Measurements from ENCODE around the gene CASP10. TPM values are rescaled to one million over a fixed set of nuclear protein-coding genes. Genes with fewer than 3 reads are reported as not detected.

Gene CASP10
- total and polyA plus RNA-seq, 2 experiments from 2014 or later: 1.6 to 11.0 TPM

DNA sequence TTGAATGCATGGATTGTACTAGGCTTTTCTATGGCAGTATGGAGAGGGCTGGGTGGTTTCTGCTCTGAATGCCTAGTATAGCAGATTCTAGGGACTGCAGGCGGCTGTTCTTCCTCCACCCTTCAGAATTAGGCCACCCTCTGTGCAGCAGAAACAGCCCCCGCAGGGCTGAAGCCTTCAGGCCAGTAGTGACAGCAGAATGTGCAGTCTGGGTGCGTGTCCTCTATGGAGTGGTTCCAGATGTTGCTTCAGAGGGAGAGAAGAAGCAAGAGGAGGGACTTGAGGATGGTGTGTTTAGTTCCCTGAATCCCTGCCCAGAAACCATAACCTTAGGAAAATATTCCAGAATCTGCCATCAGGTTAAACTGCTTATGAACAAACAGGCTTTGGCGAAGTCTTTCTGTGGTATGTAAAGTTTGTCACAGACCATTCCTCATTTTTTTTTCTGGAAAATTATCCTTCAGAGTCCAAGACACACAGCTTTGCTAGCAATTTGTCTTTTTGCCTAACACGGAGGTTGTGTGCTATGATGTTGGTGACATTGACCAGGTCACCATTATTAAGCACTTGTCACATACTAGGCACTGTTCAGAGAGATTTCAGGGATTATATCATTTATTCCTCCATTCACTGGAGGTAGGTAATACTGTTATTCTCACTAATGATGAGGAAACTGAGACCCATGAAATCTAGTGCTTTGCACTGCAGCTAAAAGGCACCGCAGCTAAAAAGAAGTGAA, 21.1 kb downstream of the CASP10 start:
- WGBS (ENCODE audit: low lambda C conversion rate, missing lambda C conversion rate): 68% methylated on average over 6 of the region's 6 CpGs
- DNase-seq (ENCODE audit: low spot score): no peak
- H3K4me2 ChIP-seq: peak overlapping the region; percentile 14

DNA sequence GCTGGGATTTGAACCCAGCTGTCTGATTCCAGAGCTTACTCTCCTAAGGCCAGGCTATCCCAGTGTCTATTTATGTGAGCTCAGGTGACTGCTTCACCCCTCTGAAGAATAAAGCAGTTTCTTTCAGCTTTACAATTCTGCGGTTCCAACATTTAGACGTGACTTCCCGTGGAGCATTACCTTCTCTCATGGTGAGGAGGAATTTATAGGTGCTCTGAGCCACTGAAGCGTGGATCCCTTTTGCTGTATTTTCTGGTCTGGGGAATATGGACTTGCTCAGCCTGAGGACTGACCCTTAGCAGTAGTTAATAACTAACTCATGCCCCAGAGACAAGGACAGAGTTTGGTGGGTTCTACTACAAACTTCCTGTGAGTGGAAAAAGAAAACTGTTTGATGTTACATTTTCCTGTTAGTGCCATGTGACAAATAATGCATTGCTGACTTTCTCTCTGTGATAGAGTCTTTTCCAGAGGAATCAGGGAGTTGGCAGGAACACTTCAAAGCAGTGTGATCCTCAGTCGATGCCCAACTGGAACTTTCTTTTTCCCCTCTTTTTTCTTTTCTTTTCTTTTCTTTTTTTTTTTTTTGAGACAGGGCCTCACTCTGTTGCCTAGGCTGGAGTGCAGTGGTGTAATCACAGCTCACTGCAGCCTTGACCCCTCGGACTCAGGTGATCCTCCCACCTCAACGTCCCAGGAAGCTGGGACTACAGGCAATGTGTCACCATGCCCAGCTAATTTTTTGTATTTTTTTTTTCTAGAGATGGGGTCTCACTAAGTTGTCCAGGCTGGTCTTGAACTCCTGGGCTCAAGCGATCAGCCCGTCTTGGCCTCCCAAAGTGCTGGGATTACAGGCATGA, 21.9 kb downstream of the CASP10 start:
- peaks cover 7% of the 10 kb centered on the region for H3K4me1 ChIP-seq (ENCODE audit: insufficient read depth)
- WGBS (ENCODE audit: low lambda C conversion rate, missing lambda C conversion rate): 81% methylated on average over 9 of the region's 9 CpGs
- H3K36me3 ChIP-seq (replicated peaks; ENCODE audit: insufficient read depth, low read depth): no peaks in the 10 kb centered on the region
- H3K79me2 ChIP-seq: no peaks in the 10 kb centered on the region
- peak overlapping the region; percentile 14 for H3K4me2 ChIP-seq
- H2AFZ ChIP-seq: no peak overlapping the region
- peak overlapping the region; percentile 64 for H3K27ac ChIP-seq
- no peaks in the 10 kb centered on the region for H4K20me1 ChIP-seq (ENCODE audit: insufficient read depth, poor library complexity, severe bottlenecking)
- H3K9me2 ChIP-seq (replicated peaks; ENCODE audit: insufficient read depth): no peaks in the 10 kb centered on the region
- no peak for TF ChIP-seq EZH2phosphoT487 (IDR thresholded peaks at IDR 0.05; ENCODE audit: low read depth, severe bottlenecking, unreplicated experiment)
- TF ChIP-seq CTCF (IDR thresholded peaks at IDR 0.05; ENCODE audit: poor library complexity): no peak
- no peak for TF ChIP-seq EZH2 (IDR thresholded peaks at IDR 0.05; ENCODE audit: borderline replicate concordance)
- no peak overlapping the region for H3K4me3 ChIP-seq
- no peak for DNase-seq (ENCODE audit: low spot score)
- H3K27me3 ChIP-seq: no peaks in the 10 kb centered on the region
- no peaks in the 10 kb centered on the region for H3K9me3 ChIP-seq (ENCODE audit: low read depth)

More for the DNA sequence above, 21.1 kb downstream of the CASP10 start:
- H3K79me2 ChIP-seq: no peaks in the 10 kb centered on the region
- H3K4me1 ChIP-seq (ENCODE audit: insufficient read depth): peaks cover 7% of the 10 kb centered on the region
- H2AFZ ChIP-seq: no peak overlapping the region
- no peak overlapping the region for H3K4me3 ChIP-seq
- no peaks in the 10 kb centered on the region for H3K36me3 ChIP-seq (replicated peaks; ENCODE audit: insufficient read depth, low read depth)
- no peaks in the 10 kb centered on the region for H3K27me3 ChIP-seq
- peak overlapping the region; percentile 64 for H3K27ac ChIP-seq
- H3K9me2 ChIP-seq (replicated peaks; ENCODE audit: insufficient read depth): no peaks in the 10 kb centered on the region
- H3K9me3 ChIP-seq (ENCODE audit: low read depth): no peaks in the 10 kb centered on the region
- TF ChIP-seq EZH2 (IDR thresholded peaks at IDR 0.05; ENCODE audit: borderline replicate concordance) (no peak), CTCF (IDR thresholded peaks at IDR 0.05; ENCODE audit: poor library complexity) (no peak), EZH2phosphoT487 (IDR thresholded peaks at IDR 0.05; ENCODE audit: low read depth, severe bottlenecking, unreplicated experiment) (no peak)
- no peaks in the 10 kb centered on the region for H4K20me1 ChIP-seq (ENCODE audit: insufficient read depth, poor library complexity, severe bottlenecking)

DNA sequence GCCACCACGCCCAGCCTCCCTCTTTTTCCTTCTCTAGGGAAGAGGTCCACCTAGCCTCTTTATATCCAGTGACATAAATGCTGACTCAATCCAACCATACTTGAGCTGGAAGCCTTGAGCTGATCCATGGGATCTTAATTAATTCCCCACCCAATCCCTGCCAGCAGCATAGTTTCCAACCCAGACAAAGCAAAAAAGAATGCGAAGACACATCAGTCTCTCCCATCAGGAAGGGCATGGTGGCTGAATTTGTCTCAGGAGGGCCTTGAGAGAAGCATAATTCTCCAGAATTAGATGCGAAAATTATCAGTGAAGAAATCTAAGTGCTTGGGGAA, 22.5 kb downstream of the CASP10 start:
- WGBS (ENCODE audit: low lambda C conversion rate, missing lambda C conversion rate): 88% methylated on average over 3 of the region's 3 CpGs
- no peak overlapping the region for H3K4me2 ChIP-seq
- TF ChIP-seq EZH2 (IDR thresholded peaks at IDR 0.05; ENCODE audit: borderline replicate concordance): no peak
- TF ChIP-seq EZH2phosphoT487 (IDR thresholded peaks at IDR 0.05; ENCODE audit: low read depth, severe bottlenecking, unreplicated experiment): no peak
- TF ChIP-seq CTCF (IDR thresholded peaks at IDR 0.05; ENCODE audit: poor library complexity): no peak
- DNase-seq (ENCODE audit: low spot score): no peak
- H3K79me2 ChIP-seq: no peaks in the 10 kb centered on the region
- no peaks in the 10 kb centered on the region for H4K20me1 ChIP-seq (ENCODE audit: insufficient read depth, poor library complexity, severe bottlenecking)
- H3K4me1 ChIP-seq (ENCODE audit: insufficient read depth): peaks cover 7% of the 10 kb centered on the region
- no peak overlapping the region for H3K4me3 ChIP-seq
- no peak overlapping the region for H2AFZ ChIP-seq
- no peaks in the 10 kb centered on the region for H3K9me3 ChIP-seq (ENCODE audit: low read depth)
- no peaks in the 10 kb centered on the region for H3K36me3 ChIP-seq (replicated peaks; ENCODE audit: insufficient read depth, low read depth)
- H3K27ac ChIP-seq: peak overlapping the region; percentile 64
- no peaks in the 10 kb centered on the region for H3K9me2 ChIP-seq (replicated peaks; ENCODE audit: insufficient read depth)
- H3K27me3 ChIP-seq: no peaks in the 10 kb centered on the region
